Trophoblast cell (in vitro differentiated cells and primary cell): ENCODE measurements around the gene CCR7.

ENCODE experiments used
- DNase-seq, 2 donors: peaks; one replicate each; pipeline ENCODE4 v3.0.0-alpha.2; 2016
- H2AFZ ChIP-seq: 2 replicates; pipeline ENCODE4 v1.6.1; 2013; ENCODE audit warnings: low read length, moderate library complexity, mild to moderate bottlenecking; ENCODE audit not compliant: insufficient read depth, poor library complexity
- H2AK5ac ChIP-seq: 2 replicates; pipeline ENCODE4 v1.6.1; 2013; ENCODE audit warnings: mild to moderate bottlenecking, low read length
- H2BK120ac ChIP-seq: 2 replicates; pipeline ENCODE4 v1.6.1; 2013; ENCODE audit warnings: low read length, mild to moderate bottlenecking, moderate library complexity; ENCODE audit not compliant: insufficient read depth, poor library complexity
- H2BK12ac ChIP-seq: 2 replicates; pipeline ENCODE4 v1.6.1; 2013; ENCODE audit warnings: mild to moderate bottlenecking, low read length, moderate library complexity
- H2BK5ac ChIP-seq: 2 replicates; pipeline ENCODE4 v1.6.1; 2013; ENCODE audit warnings: low read length, low read depth, moderate library complexity, mild to moderate bottlenecking; ENCODE audit not compliant: poor library complexity
- H3K14ac ChIP-seq: 2 replicates; pipeline ENCODE4 v1.6.1; 2013; ENCODE audit warnings: mild to moderate bottlenecking, low read length
- H3K18ac ChIP-seq: 2 replicates; pipeline ENCODE4 v1.6.1; 2013; ENCODE audit warnings: mild to moderate bottlenecking, low read length
- H3K23ac ChIP-seq: 2 replicates; pipeline ENCODE4 v1.6.1; 2013; ENCODE audit warnings: low read length
- H3K27ac ChIP-seq: 2 replicates; pipeline ENCODE4 v1.5.1; 2013; ENCODE audit warnings: low read depth, mild to moderate bottlenecking, inconsistent platforms, low read length, moderate library complexity
- H3K27me3 ChIP-seq: 2 replicates; pipeline ENCODE4 v1.6.1; 2013; ENCODE audit warnings: inconsistent platforms, mild to moderate bottlenecking, low read length, moderate library complexity; ENCODE audit not compliant: insufficient read depth
- H3K36me3 ChIP-seq, 2 experiments: 1 replicate in 1 of 2; 2 replicates in 1 of 2; pipeline ENCODE4 v1.6.1; 2013; ENCODE audit warnings: low read length in 2 of 2, mild to moderate bottlenecking in 2 of 2, moderate library complexity in 1 of 2; ENCODE audit not compliant: insufficient read depth in 2 of 2, control insufficient read depth in 1 of 2
- H3K4ac ChIP-seq: 2 replicates; pipeline ENCODE4 v1.6.1; 2013; ENCODE audit warnings: low read depth, mild to moderate bottlenecking, low read length, moderate library complexity
- H3K4me1 ChIP-seq, 2 experiments: 1 replicate in 1 of 2; 2 replicates in 1 of 2; pipeline ENCODE4 v1.6.1; 2013; ENCODE audit warnings: low read length in 2 of 2, mild to moderate bottlenecking in 2 of 2, moderate library complexity in 1 of 2; ENCODE audit not compliant: insufficient read depth in 2 of 2, control insufficient read depth in 1 of 2
- H3K4me2 ChIP-seq: 2 replicates; pipeline ENCODE4 v1.6.1; 2013; ENCODE audit warnings: inconsistent platforms, mild to moderate bottlenecking, low read length, moderate library complexity
- H3K4me3 ChIP-seq: 2 replicates; pipeline ENCODE4 v1.5.1; 2013; ENCODE audit warnings: mild to moderate bottlenecking, low read depth, low read length, inconsistent platforms
- H3K79me1 ChIP-seq: one replicate; pipeline ENCODE4 v1.6.1; 2013; ENCODE audit warnings: low read length
- H3K79me2 ChIP-seq: 2 replicates; pipeline ENCODE4 v1.6.1; 2013; ENCODE audit warnings: low read length, mild to moderate bottlenecking; ENCODE audit not compliant: control insufficient read depth, insufficient read depth, poor library complexity
- H3K9ac ChIP-seq: 2 replicates; pipeline ENCODE4 v1.6.1; 2013; ENCODE audit warnings: mild to moderate bottlenecking, low read length
- H3K9me3 ChIP-seq: 2 replicates; pipeline ENCODE4 v1.6.1; 2013; ENCODE audit warnings: low read depth, mild to moderate bottlenecking, control low read depth, inconsistent platforms, low read length; ENCODE audit not compliant: insufficient read depth
- H4K12ac ChIP-seq: 2 replicates; pipeline ENCODE4 v1.6.1; 2013; ENCODE audit warnings: low read depth, mild to moderate bottlenecking, low read length, moderate library complexity
- H4K8ac ChIP-seq: 2 replicates; pipeline ENCODE4 v1.6.1; 2013; ENCODE audit warnings: low read depth, mild to moderate bottlenecking, low read length, moderate library complexity
- H4K91ac ChIP-seq: one replicate; pipeline ENCODE4 v1.6.1; 2013; ENCODE audit warnings: low read depth, mild to moderate bottlenecking, low read length, moderate library complexity
- WGBS: extraction: QIAGEN DNeasy Blood & Tissue Kit; methylation state at CpG from one replicate; pipeline ENCODE4 v1.1.7; 2013; ENCODE audit warnings: missing lambda C conversion rate; ENCODE audit not compliant: insufficient read length, insufficient coverage; ENCODE audit errors: extremely low coverage; 5-methylcytosine and 5-hydroxymethylcytosine counted together

The CCR7 gene

DNA sequence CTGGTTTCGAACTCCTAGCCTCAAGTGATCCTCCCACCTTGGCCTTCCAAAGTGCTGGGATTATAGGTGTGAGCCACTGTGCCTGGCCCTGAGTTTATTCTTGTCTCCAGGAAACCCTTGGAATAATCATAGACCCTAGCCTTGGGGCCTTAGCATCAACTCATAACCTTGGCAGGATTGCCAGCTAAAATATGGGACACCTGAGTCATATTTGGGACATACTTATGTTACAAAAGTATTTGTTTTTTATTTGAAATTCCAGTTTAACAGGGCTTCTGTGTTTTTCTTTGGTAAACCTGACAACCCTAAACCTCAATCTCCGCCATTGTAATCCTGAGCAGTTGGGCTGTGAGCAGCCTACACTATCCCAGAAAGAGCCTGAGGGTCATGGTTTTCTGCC, 35.3 kb downstream of the CCR7 start:
- no peak overlapping the region for H2AK5ac ChIP-seq
- H3K4me2 ChIP-seq, result no peak overlapping the region
- no peak overlapping the region for H3K18ac ChIP-seq
- H3K36me3 ChIP-seq, result no peaks in the 10 kb centered on the region
- no peak overlapping the region for H4K12ac ChIP-seq
- no peak overlapping the region for H3K14ac ChIP-seq
- no peak overlapping the region for H4K91ac ChIP-seq
- H2BK12ac ChIP-seq, result no peak overlapping the region
- no peak overlapping the region for H3K27ac ChIP-seq
- H3K4me1 ChIP-seq, result peaks cover 0 to 10% of the 10 kb centered on the region in 2 experiments
- H3K79me1 ChIP-seq, result no peaks in the 10 kb centered on the region
- H3K23ac ChIP-seq, result no peak overlapping the region
- no peak overlapping the region for H3K9ac ChIP-seq
- H2AFZ ChIP-seq, result no peak overlapping the region
- WGBS, result no CpG with 5 or more reads among the region's 2 CpGs
- H3K4ac ChIP-seq, result no peak overlapping the region
- H2BK5ac ChIP-seq, result no peak overlapping the region
- no peak overlapping the region for H3K4me3 ChIP-seq
- no peak overlapping the region for H4K8ac ChIP-seq
- H3K27me3 ChIP-seq, result no peaks in the 10 kb centered on the region
- DNase-seq, result peak; percentile 84 to 97
- H2BK120ac ChIP-seq, result no peak overlapping the region
- no peaks in the 10 kb centered on the region for H3K79me2 ChIP-seq
- H3K9me3 ChIP-seq, result no peaks in the 10 kb centered on the region

DNA sequence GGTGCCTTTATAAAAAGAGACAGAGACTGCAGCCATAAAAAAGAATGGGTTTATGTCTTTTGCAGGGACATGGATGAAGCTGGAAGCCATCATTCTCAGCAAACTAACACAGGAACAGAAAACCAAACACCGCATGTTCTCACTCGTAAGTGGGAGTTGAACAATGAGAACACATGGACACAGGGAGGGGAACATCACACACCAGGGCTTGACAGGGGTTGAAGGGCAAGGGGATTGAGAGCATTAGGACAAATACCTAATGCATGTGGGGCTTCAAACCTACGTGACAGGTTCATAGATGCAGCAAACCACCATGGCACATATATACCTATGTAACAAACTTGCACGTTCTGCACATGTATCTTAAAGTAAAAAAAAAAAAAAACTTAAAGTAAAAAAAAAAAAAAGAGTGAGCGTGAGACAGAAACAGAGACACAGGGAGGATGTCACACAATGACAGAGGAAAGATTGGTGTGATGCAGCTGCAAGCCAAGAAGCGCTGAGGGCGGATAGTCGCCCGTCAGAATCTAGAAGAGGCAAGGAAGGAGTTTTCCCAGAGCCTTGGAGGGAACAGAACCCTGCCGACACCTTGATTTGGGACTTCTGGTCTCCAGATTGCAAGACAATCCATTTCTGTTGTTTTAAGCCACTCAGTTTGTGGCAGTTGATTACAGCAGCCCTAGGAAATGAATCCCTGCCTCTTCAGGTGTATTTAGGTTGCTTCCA, 36.4 kb downstream of the CCR7 start:
- peaks cover 2% of the 10 kb centered on the region for H3K9me3 ChIP-seq
- H3K18ac ChIP-seq, result no peak overlapping the region
- no peak overlapping the region for H3K23ac ChIP-seq
- peak in 1 of 2 donors; percentile 26 for DNase-seq
- no peak overlapping the region for H2AK5ac ChIP-seq
- no peak overlapping the region for H2AFZ ChIP-seq
- H3K79me1 ChIP-seq, result no peaks in the 10 kb centered on the region
- H3K27me3 ChIP-seq, result no peaks in the 10 kb centered on the region
- H3K4me1 ChIP-seq, result peaks cover 0 to 5% of the 10 kb centered on the region in 2 experiments
- H3K4ac ChIP-seq, result no peak overlapping the region
- no peaks in the 10 kb centered on the region for H3K79me2 ChIP-seq
- H3K36me3 ChIP-seq, result no peaks in the 10 kb centered on the region
- H3K4me3 ChIP-seq, result no peak overlapping the region
- no peak overlapping the region for H3K9ac ChIP-seq
- no peak overlapping the region for H3K4me2 ChIP-seq
- H4K12ac ChIP-seq, result no peak overlapping the region
- H2BK120ac ChIP-seq, result no peak overlapping the region
- no peak overlapping the region for H3K27ac ChIP-seq
- no peak overlapping the region for H3K14ac ChIP-seq
- no CpG with 5 or more reads among the region's 10 CpGs for WGBS
- H4K8ac ChIP-seq, result no peak overlapping the region
- no peak overlapping the region for H2BK5ac ChIP-seq
- H4K91ac ChIP-seq, result no peak overlapping the region
- no peak overlapping the region for H2BK12ac ChIP-seq

GRCh38 chr17:40526668-40527067, 38.6 kb downstream of the CCR7 start:
- peak overlapping the region; percentile 47 for H2AK5ac ChIP-seq
- no CpG with 5 or more reads among the region's 5 CpGs for WGBS
- no peak overlapping the region for H2BK120ac ChIP-seq
- H3K18ac ChIP-seq, result no peak overlapping the region
- H3K9ac ChIP-seq, result no peak overlapping the region
- no peak overlapping the region for H2BK12ac ChIP-seq
- no peak overlapping the region for H3K4me3 ChIP-seq
- H3K27ac ChIP-seq, result no peak overlapping the region
- no peaks in the 10 kb centered on the region for H3K27me3 ChIP-seq
- no peak overlapping the region for H4K12ac ChIP-seq
- no peak overlapping the region for H4K91ac ChIP-seq
- no peak overlapping the region for H2BK5ac ChIP-seq
- no peak overlapping the region for H3K4ac ChIP-seq
- no peak overlapping the region for H3K4me2 ChIP-seq
- H3K79me2 ChIP-seq, result no peaks in the 10 kb centered on the region
- H3K9me3 ChIP-seq, result peaks cover 2% of the 10 kb centered on the region
- no peaks in the 10 kb centered on the region for H3K36me3 ChIP-seq
- peaks cover 7 to 8% of the 10 kb centered on the region in 2 experiments for H3K4me1 ChIP-seq
- no peak overlapping the region for H3K23ac ChIP-seq
- H2AFZ ChIP-seq, result no peak overlapping the region
- peaks cover 5% of the 10 kb centered on the region for H3K79me1 ChIP-seq
- H4K8ac ChIP-seq, result no peak overlapping the region
- H3K14ac ChIP-seq, result no peak overlapping the region
- DNase-seq, result no peak

DNA sequence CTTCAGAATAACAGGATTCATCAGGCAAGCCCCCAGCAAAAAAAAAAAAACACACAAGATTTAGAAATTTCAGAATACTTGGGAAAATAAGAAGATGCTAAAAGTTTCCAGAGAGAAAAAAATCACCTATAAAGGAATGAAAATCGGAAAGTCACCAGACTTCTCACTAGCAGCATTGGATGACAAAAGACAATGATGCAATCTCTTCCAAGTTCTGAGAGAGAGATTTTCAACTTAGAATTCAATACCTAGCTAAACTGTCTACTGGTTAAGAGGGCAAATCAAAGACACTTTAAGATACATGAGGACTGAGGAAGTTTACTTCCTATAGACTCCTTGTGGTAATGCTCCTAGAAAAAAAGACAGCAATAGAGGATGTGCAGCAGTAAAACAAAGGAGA, 40.0 kb downstream of the CCR7 start:
- Histone ChIP-seq H3K9ac (no peak overlapping the region), H2AK5ac (no peak overlapping the region), H4K8ac (no peak overlapping the region), H2BK120ac (no peak overlapping the region), H3K9me3 (peaks cover 2% of the 10 kb centered on the region), H3K27me3 (no peaks in the 10 kb centered on the region), H3K79me2 (no peaks in the 10 kb centered on the region), H2BK12ac (no peak overlapping the region), H2AFZ (no peak overlapping the region), H3K14ac (no peak overlapping the region), H4K91ac (no peak overlapping the region), H3K4ac (no peak overlapping the region), H3K4me3 (no peak overlapping the region), H3K4me1 (peaks cover 10 to 13% of the 10 kb centered on the region in 2 experiments), H3K27ac (no peak overlapping the region), H3K4me2 (no peak overlapping the region), H3K36me3 (no peaks in the 10 kb centered on the region), H3K79me1 (peaks cover 14% of the 10 kb centered on the region), H4K12ac (no peak overlapping the region), H2BK5ac (no peak overlapping the region), H3K18ac (no peak overlapping the region), H3K23ac (no peak overlapping the region)
- no peak for DNase-seq
- WGBS, result no CpG with 5 or more reads among the region's 1 CpG
